Measurements from ENCODE around the gene TGM6.
"Not testable (repeated sequence)": the region's sequence is repeated elsewhere in the genome, so short reads cannot be mapped to it uniquely, and the experiment has no call there.

TGM6 gene

DNA sequence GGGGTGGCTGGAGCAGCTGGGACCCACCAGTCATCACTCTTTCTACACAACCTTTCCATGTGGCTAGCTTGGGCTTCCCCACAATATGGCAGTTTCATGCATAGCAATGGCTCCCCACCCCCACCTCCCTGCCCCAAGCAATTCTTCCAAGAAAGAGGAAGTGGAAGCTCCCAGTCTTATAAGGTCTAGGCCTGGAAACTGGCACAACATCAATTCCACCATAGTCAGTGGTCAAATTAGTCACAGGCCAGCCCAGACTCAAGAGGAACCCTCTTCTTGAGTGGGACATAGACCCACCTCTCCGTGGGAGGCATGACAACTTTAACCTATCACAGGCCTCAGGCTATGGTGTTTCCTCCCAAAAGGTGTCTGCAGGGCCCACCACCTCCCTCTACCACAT is 17.7 kb downstream of the TGM6 start:
- no peak for DNase-seq (ENCODE audit: low read depth in 2 of 2)

DNA sequence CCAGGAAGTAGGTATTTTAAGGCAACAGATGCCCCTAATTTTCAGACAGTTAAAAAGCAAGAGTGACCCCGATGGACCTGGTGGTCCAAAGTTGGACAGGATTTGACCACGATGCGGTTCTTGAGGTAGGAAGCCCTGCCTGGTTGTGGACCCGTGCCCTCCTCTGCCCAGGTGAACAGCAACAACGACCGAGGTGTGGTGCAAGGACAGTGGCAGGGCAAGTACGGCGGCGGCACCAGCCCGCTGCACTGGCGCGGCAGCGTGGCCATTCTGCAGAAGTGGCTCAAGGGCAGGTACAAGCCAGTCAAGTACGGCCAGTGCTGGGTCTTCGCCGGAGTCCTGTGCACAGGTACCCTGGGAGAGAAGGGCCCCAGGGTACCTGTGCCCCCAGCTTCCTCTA is 18.7 kb downstream of the TGM6 start:
- no peak for DNase-seq (ENCODE audit: low read depth in 2 of 2)

DNA sequence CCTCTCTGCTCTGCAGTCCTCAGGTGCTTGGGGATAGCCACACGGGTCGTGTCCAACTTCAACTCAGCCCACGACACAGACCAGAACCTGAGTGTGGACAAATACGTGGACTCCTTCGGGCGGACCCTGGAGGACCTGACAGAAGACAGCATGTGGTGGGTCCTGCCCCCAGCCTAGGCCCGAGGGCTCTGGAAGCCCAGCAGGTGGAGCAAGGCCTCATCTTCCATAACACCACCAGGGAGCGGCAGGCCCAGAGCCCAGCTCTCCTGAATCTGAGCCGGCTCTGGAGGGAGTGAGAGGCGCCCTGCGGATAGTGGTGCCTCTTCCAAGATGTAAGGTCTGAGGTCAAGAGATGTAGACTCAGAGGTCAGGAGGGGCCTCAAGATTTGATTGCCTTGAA is 19.6 kb downstream of the TGM6 start:
- DNase-seq (ENCODE audit: low read depth in 2 of 2): no peak

- DNase-seq (ENCODE audit: low read depth in 2 of 2): no peak
Observed at GRCh38 chr20:2401527-2401926, 20.8 kb downstream of the TGM6 start.

GRCh38 chr20:2402271-2402980 is 21.7 kb downstream of the TGM6 start:
- no peak for DNase-seq (ENCODE audit: low read depth in 2 of 2)

- no peak for DNase-seq (ENCODE audit: low read depth in 2 of 2)
Observed at GRCh38 chr20:2403291-2404052, 22.8 kb downstream of the TGM6 start.

DNA sequence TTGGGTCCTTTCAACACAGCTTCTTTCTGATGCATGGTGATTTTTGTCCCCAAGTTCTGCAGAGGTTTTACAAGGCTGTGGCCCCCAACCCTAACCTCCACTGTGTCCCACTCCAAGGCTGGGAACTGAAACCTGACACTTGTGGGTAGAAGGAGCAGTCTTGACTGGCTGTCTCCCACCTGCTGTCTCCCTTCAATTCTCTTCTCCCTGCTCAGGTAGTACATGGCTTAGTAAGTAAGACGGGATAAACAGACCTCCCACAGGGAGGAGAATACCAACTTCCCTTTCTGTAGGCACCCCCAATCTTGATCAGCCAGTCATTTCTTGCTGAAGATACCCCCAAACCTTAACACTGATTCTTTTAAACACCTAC is 25.0 kb downstream of the TGM6 start:
- DNase-seq (ENCODE audit: low read depth in 2 of 2): no peak

GRCh38 chr20:2407355-2407754 is 26.7 kb downstream of the TGM6 start:
- not testable (repeated sequence) for DNase-seq (ENCODE audit: low read depth in 2 of 2)

DNA sequence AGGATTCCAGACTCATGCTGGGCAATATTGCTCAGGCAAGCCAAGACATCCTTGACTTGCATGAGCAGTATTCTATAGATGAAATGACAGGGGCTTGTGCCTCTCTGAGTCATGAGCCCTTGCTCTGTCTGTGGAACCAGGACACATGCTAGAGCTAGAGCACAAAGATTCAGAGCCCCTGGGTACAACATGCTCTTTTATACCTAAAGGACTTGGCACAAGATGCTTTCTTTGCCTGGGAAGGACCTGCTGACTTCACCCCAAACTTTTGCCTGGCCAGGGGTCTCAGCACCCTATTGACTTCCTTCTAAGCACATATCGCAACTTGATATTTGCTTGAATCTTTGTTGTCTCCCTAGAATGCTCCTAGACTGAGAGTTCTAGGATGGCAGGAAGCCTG is 27.4 kb downstream of the TGM6 start:
- no peak for DNase-seq (ENCODE audit: low read depth in 2 of 2)

GRCh38 chr20:2416541-2417212 is 36.0 kb downstream of the TGM6 start:
- no peak for DNase-seq (ENCODE audit: low read depth in 2 of 2)

DNA sequence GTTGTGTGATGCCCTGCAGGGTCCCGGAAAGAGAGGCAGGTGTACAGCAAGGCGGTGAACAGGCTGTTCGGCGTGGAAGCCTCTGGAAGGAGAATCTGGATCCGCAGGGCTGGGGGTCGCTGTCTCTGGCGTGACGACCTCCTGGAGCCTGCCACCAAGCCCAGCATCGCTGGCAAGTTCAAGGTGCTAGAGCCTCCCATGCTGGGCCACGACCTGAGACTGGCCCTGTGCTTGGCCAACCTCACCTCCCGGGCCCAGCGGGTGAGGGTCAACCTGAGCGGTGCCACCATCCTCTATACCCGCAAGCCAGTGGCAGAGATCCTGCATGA is 36.5 kb downstream of the TGM6 start:
- no peak for DNase-seq (ENCODE audit: low read depth in 2 of 2)

DNA sequence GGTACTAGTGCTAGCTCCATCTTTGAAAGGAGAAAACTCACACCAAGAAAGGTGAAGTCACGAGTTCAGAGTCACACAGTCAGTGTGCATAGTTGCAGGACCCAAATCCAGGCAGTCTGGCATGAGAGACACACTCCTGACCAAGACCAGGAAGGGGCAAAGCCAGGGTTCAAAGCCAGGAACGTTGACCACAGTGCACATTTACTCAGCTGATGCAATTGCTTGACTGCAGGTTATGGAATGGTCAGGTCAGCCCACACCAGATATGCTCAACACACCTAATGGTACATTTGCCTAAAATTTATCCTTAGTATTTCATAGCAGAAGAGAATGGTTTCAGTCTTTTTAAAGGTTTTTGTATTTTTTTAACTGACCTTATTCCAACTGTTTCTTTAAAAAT is 37.7 kb downstream of the TGM6 start:
- no peak for DNase-seq (ENCODE audit: low read depth in 2 of 2)

GRCh38 chr20:2420510-2420909 is 39.8 kb downstream of the TGM6 start:
- DNase-seq (ENCODE audit: low read depth in 2 of 2): no peak

DNA sequence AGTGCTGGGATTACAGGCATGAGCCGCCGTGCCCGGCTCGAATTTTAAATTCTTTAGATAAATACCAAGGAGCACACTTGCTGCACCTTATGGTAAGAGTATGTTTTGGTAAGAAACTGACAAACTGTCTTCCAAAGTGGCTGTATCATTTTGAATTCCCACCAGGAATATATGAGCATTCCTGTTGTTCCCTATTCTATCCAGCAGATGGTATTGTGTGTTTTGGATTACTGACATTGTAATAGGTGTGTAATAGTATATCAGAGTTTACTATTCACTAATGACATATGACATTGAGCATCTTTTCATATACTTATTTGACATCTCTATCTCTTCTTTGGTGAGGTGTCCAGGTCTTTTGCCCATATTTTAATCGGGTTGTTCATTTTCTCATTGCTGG is 40.5 kb downstream of the TGM6 start:
- DNase-seq (ENCODE audit: low read depth in 2 of 2): no peak

DNA sequence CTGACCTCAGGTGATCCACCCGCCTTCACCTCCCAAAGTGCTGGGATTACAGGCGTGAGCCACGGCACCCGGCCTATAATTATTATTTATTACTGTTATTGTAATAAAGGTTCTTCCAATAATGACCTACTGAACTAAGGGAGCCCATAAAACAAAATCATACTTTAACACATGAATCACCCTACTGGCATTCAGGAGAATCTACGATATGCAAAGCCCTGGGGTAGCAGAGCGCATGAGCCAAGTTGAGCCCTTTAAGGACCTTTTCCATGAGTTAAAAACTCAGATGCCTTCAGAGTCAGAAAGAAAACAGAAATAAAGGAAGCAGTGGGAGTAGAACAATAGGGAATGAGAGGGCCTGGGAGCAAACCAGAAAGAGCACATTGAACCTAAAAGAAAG is 48.4 kb downstream of the TGM6 start:
- no peak for DNase-seq (ENCODE audit: low read depth in 2 of 2)

- DNase-seq (ENCODE audit: low read depth in 2 of 2): no peak
Observed at GRCh38 chr20:2430538-2430937, 49.8 kb downstream of the TGM6 start.

- no peak for DNase-seq (ENCODE audit: low read depth in 2 of 2)
Observed at GRCh38 chr20:2431185-2431584, 50.5 kb downstream of the TGM6 start.

- DNase-seq (ENCODE audit: low read depth in 2 of 2): no peak
Observed at GRCh38 chr20:2446845-2447244, 66.1 kb downstream of the TGM6 start.

- no peak for DNase-seq (ENCODE audit: low read depth in 2 of 2)
Observed at GRCh38 chr20:2449386-2449785, 68.7 kb downstream of the TGM6 start.

GRCh38 chr20:2451422-2451821 is 70.7 kb downstream of the TGM6 start:
- no peak for DNase-seq (ENCODE audit: low read depth in 2 of 2)

DNA sequence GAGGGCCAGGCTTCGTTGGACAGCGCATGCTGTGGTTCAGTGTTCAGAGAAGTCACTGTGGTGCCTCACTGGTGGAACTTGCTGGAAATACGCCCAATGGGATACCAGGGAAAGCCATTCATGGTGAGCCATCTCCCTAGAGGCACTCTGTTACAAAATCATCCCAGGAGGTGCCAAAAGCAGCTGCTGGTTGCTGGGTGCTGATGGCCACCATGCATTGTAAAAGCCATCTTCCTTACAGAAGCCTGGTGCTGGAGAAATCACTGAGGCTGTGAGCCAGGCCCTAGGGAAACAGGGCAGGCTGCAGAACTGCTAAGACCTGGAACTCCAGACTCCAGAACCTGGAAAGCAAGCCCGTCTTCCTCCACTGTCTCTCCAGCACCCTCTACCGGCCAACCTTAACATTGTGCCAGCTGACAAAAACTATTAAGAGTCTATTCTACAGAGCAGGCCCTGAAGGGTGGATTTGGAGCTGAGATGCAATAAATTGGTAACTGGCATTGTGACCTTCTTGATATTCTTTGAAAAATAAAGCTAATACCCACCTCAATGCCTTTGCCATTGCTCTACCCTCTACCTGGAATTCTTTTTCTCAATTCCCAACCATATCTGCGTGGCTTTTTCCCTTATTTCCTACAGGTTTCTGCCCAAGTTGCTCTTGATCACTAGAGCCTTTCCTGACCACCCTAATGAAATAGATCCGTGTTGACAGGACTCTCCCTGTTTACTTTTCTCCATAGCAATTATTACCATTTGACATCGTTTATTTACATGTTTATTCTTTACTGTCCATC is 71.4 kb downstream of the TGM6 start:
- peak; percentile 23 to 27 for DNase-seq (ENCODE audit: low read depth in 2 of 2)

- no peak for DNase-seq (ENCODE audit: low read depth in 2 of 2)
Observed at GRCh38 chr20:2453792-2454191, 73.1 kb downstream of the TGM6 start.

Data from stimulated activated CD8-positive, alpha-beta memory T cell treated with anti-CD3 and anti-CD28 coated beads, Interleukin-7, amount 100 ng/mL, for 4 hours (primary cell).